Muscle of arm (tissue), 12 donors: Measurements from ENCODE around the gene CLIP3. TPM values are rescaled to one million over a fixed set of nuclear protein-coding genes. Genes with fewer than 3 reads are reported as not detected.
"Not testable (repeated sequence)": the region's sequence is repeated elsewhere in the genome, so short reads cannot be mapped to it uniquely, and the experiment has no call there.

Experiments used
- DNase-seq: peaks from one replicate; pipeline ENCODE4 v3.0.0-alpha.2; 2013
- polyA plus RNA-seq, 12 donors: library from polyadenylated mRNA; unstranded; fragments of 120-200 nt; gene quantifications; one replicate each; pipeline ENCODE4 v1.2.1, GENCODE V29; 2013; ENCODE audit not compliant: insufficient read length in 12 of 12

The CLIP3 gene
- polyA plus RNA-seq, 12 donors, result 13.4 to 88.9 (median 18.1) TPM; not detected in 1

GRCh38 chr19:35983177-35983576, 49.5 kb downstream of the CLIP3 start:
- DNase-seq, result no peak

- DNase-seq, result not testable (repeated sequence)
Observed at GRCh38 chr19:35980997-35981396, 51.7 kb downstream of the CLIP3 start.

DNA sequence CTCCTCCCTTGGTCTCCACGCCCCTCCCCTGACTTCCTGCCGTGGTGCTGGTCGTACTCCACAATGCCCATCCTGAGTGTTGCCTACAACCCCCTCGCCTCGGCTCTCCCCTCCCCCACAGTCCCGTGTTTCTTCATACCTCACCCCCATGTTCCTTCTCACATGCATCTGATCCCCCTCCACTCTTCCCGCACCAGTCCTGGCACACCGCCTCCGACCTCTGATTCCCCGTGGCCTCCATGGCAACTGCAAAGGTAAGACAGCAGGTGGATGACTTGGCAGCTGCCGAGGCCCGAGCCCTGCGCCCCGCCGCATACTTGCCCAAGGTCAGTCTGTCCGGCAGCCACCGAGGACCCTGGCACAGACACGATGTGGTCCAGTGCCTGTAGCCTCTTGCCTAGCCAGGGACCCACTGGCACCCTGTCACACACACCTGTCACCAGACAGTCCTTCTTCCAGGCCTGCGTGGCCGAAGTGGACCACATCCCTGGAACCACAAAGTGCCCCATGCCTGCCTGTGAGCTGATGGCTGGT, 53.8 kb downstream of the CLIP3 start:
- DNase-seq, result no peak

DNA sequence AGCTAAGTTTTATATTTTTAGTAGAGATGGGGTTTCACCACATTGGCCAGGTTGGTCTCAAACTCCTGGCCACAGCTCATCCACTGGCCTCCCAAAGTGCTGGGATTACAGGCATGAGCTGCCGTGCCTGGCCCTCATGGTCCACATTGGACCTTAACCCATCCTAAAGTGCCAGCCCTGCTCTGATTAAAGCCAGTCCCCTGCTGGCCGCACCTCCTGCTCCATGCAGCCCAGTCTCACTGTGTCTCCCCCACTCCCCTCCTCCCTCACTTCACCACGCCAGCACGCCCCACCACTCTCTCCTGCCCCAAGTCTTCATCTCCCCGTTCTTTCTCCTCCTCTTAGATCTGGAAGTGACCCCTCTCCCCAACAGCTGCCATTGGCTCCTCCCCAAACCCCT, 54.4 kb downstream of the CLIP3 start:
- no peak for DNase-seq

DNA sequence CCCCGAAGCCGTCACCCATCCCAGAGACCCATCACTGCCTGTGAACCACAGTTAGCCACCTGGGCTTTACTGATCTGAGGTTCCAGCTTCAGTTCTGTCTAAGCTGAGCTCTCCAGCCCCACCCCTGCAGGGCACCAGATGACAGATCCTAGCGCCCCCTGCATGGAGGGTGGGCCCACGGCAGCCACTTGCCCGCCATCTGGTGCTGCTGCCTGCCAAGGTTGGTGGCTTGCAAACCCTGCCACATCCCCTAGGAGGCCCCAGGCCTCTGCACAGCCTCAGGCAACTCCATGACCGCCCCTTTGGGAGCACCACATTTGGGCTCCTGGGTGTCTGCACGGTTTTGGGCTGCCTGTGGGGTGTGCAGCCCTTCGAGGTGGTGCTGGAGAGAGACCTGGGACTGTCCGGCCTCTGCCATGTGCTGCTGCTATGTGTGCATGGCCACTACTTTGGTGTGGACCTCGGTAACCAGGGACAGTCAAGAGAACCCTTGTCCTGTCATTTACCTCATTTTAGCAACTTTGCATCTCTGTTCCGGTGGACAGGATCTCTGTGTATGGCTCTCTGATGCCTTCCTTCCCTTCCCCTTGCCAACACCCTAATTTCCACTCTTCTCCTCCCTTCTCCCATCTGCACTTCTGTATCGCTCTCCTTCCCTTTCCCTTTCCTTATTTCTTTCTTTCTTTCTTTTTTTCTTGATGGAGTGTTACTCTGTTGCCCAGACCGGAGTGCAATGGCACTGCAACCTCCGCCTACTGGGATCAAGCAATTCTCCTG, 55.0 kb downstream of the CLIP3 start:
- DNase-seq, result no peak

GRCh38 chr19:35975608-35976214, 57.0 kb downstream of the CLIP3 start:
- DNase-seq, result no peak

GRCh38 chr19:35973487-35973886, 59.2 kb downstream of the CLIP3 start:
- no peak for DNase-seq

- no peak for DNase-seq
Observed at GRCh38 chr19:35966771-35967170, 65.9 kb downstream of the CLIP3 start.

Other genes starting within 250 kb of the CLIP3 start
- under 1 TPM in 1 of 12 donors, not detected in 11; 0.80 TPM for gene PRODH2, start 220.0 kb downstream of the CLIP3 start, polyA plus RNA-seq
- under 1 TPM in 9 of 12 donors, not detected in 3; 0.06 to 0.97 (median 0.29) TPM for gene NPHS1, start 180.4 kb downstream of the CLIP3 start, polyA plus RNA-seq
- gene KIRREL2, start 176.0 kb downstream of the CLIP3 start, polyA plus RNA-seq, result under 1 TPM in 10 of 12 donors, not detected in 2; 0.18 to 0.55 (median 0.27) TPM
- gene APLP1, start 164.3 kb downstream of the CLIP3 start, polyA plus RNA-seq, result 10 to 100 TPM in 1 of 12 donors, 1 to 10 TPM in 10, not detected in 1; 3.4 to 33.6 (median 5.8) TPM
- gene NFKBID, start 132.3 kb downstream of the CLIP3 start, polyA plus RNA-seq, result 1 to 10 TPM in 6 of 12 donors, under 1 TPM in 4, not detected in 2; 0.82 to 8.5 (median 1.3) TPM
- 1 to 10 TPM in 10 of 12 donors, not detected in 2; 3.1 to 7.7 (median 5.1) TPM for gene HCST, start 130.3 kb downstream of the CLIP3 start, polyA plus RNA-seq
- gene TYROBP, start 124.6 kb downstream of the CLIP3 start, polyA plus RNA-seq, result 10 to 100 TPM in 11 of 12 donors, not detected in 1; 11.8 to 33.6 (median 12.5) TPM
- 10 to 100 TPM in 1 of 12 donors, 1 to 10 TPM in 10, not detected in 1; 4.2 to 13.9 (median 7.6) TPM for gene LRFN3, start 96.5 kb downstream of the CLIP3 start, polyA plus RNA-seq
- gene SDHAF1, start 37.7 kb downstream of the CLIP3 start, polyA plus RNA-seq, result 10 to 100 TPM in 9 of 12 donors, 1 to 10 TPM in 2, not detected in 1; 9.1 to 24.4 (median 10.9) TPM
- 1 to 10 TPM in 1 of 12 donors, under 1 TPM in 10, not detected in 1; 0.08 to 6.3 (median 0.65) TPM for gene SYNE4, start 24.1 kb downstream of the CLIP3 start, polyA plus RNA-seq
- 10 to 100 TPM in 2 of 12 donors, 1 to 10 TPM in 8, not detected in 2; 6.7 to 13.1 (median 7.8) TPM for gene ALKBH6, start 18.7 kb downstream of the CLIP3 start, polyA plus RNA-seq
- gene THAP8, start 21.4 kb upstream of the CLIP3 start, polyA plus RNA-seq, result 10 to 100 TPM in 2 of 12 donors, 1 to 10 TPM in 9, not detected in 1; 5.8 to 17.9 (median 8.1) TPM
- 1 to 10 TPM in 11 of 12 donors, not detected in 1; 2.2 to 4.9 (median 3.1) TPM for gene WDR62, start 22.0 kb upstream of the CLIP3 start, polyA plus RNA-seq
- gene OVOL3, start 78.3 kb upstream of the CLIP3 start, polyA plus RNA-seq, result not detected
- 10 to 100 TPM in 10 of 12 donors, not detected in 2; 29.0 to 50.0 (median 39.8) TPM for gene POLR2I, start 82.0 kb upstream of the CLIP3 start, polyA plus RNA-seq
- 10 to 100 TPM in 11 of 12 donors, not detected in 1; 54.6 to 85.5 (median 75.2) TPM for gene TBCB, start 82.6 kb upstream of the CLIP3 start, polyA plus RNA-seq
- gene CAPNS1, start 107.2 kb upstream of the CLIP3 start, polyA plus RNA-seq, result 100 to 1,000 TPM in 11 of 12 donors, not detected in 1; 277 to 639 (median 505) TPM
- gene COX7A1, start 119.6 kb upstream of the CLIP3 start, polyA plus RNA-seq, result 100 to 1,000 TPM in 10 of 12 donors, 10 to 100 TPM in 1, not detected in 1; 89.0 to 273 (median 210) TPM
- 1 to 10 TPM in 10 of 12 donors, not detected in 2; 4.8 to 9.2 (median 6.3) TPM for gene ZNF565, start 181.8 kb upstream of the CLIP3 start, polyA plus RNA-seq
- 10 to 100 TPM in 11 of 12 donors, not detected in 1; 52.2 to 87.8 (median 74.5) TPM for gene ZNF146, start 182.2 kb upstream of the CLIP3 start, polyA plus RNA-seq